Measurements from ENCODE around the gene NAV2. TPM values are rescaled to one million over a fixed set of nuclear protein-coding genes. Genes with fewer than 3 reads are reported as not detected.
"Not testable (repeated sequence)": the region's sequence is repeated elsewhere in the genome, so short reads cannot be mapped to it uniquely, and the experiment has no call there.

NAV2 gene
- total RNA-seq, 1 donor from 2014 or later = 44.8 TPM

GRCh38 chr11:19957294-19957943, 244.8 kb downstream of the NAV2 start:
- DNase-seq (no peak), ATAC-seq (no peak)
- H3K27ac ChIP-seq = no peak overlapping the region
- H3K9me3 ChIP-seq = no peaks in the 10 kb centered on the region
- TF ChIP-seq CTCF (IDR thresholded peaks at IDR 0.05) = no peak
- no peaks in the 10 kb centered on the region for H3K27me3 ChIP-seq
- H3K4me3 ChIP-seq = no peak overlapping the region
- peaks cover 16% of the 10 kb centered on the region for H3K4me1 ChIP-seq
- no peaks in the 10 kb centered on the region for H3K36me3 ChIP-seq
- intact Hi-C loops (cut with DNase I) = loop anchor here (10.0 kb wide), 1 partner anchor 147 kb away; no protein-coding TSS in a partner anchor

GRCh38 chr11:19958204-19958603, 245.6 kb downstream of the NAV2 start:
- ATAC-seq = no peak
- H3K27me3 ChIP-seq = no peaks in the 10 kb centered on the region
- no peak for DNase-seq
- no peak overlapping the region for H3K4me3 ChIP-seq
- TF ChIP-seq CTCF (IDR thresholded peaks at IDR 0.05) = no peak
- H3K36me3 ChIP-seq = no peaks in the 10 kb centered on the region
- no peaks in the 10 kb centered on the region for H3K9me3 ChIP-seq
- H3K4me1 ChIP-seq = peaks cover 17% of the 10 kb centered on the region
- intact Hi-C loops (cut with DNase I) = loop anchor here (10.0 kb wide), 1 partner anchor 147 kb away; no protein-coding TSS in a partner anchor
- H3K27ac ChIP-seq = no peak overlapping the region

- no peak for DNase-seq
Observed at GRCh38 chr11:19959210-19959609, 246.6 kb downstream of the NAV2 start.

GRCh38 chr11:19959648-19960059, 247.0 kb downstream of the NAV2 start:
- no peak overlapping the region for H3K27ac ChIP-seq
- H3K27me3 ChIP-seq = no peaks in the 10 kb centered on the region
- ATAC-seq = no peak
- H3K4me1 ChIP-seq = peaks cover 4% of the 10 kb centered on the region
- intact Hi-C loops (cut with DNase I) = loop anchor here (10.0 kb wide), 1 partner anchor 145 kb away; no protein-coding TSS in a partner anchor
- no peaks in the 10 kb centered on the region for H3K36me3 ChIP-seq
- no peak for TF ChIP-seq CTCF (IDR thresholded peaks at IDR 0.05)
- H3K4me3 ChIP-seq = no peak overlapping the region
- no peaks in the 10 kb centered on the region for H3K9me3 ChIP-seq
- no peak for DNase-seq

More at GRCh38 chr11:19959210-19959609, 246.6 kb downstream of the NAV2 start:
- H3K9me3 ChIP-seq = no peaks in the 10 kb centered on the region
- ATAC-seq = no peak
- H3K36me3 ChIP-seq = no peaks in the 10 kb centered on the region
- no peak overlapping the region for H3K27ac ChIP-seq
- TF ChIP-seq CTCF (IDR thresholded peaks at IDR 0.05) = no peak
- H3K4me3 ChIP-seq = no peak overlapping the region
- no peaks in the 10 kb centered on the region for H3K27me3 ChIP-seq
- intact Hi-C loops (cut with DNase I) = loop anchor here (10.0 kb wide), 1 partner anchor 146 kb away; no protein-coding TSS in a partner anchor
- H3K4me1 ChIP-seq = peaks cover 7% of the 10 kb centered on the region

GRCh38 chr11:19960410-19960809, 247.8 kb downstream of the NAV2 start:
- H3K36me3 ChIP-seq; DNase-seq; H3K9me3 ChIP-seq; H3K27ac ChIP-seq; H3K4me1 ChIP-seq; H3K27me3 ChIP-seq; ATAC-seq; H3K4me3 ChIP-seq; intact Hi-C loops (cut with DNase I): not testable (repeated sequence)

- Histone ChIP-seq H3K9me3 (no peaks in the 10 kb centered on the region), H3K27ac (no peak overlapping the region), H3K4me1 (peaks cover 4% of the 10 kb centered on the region), H3K36me3 (no peaks in the 10 kb centered on the region), H3K4me3 (no peak overlapping the region), H3K27me3 (no peaks in the 10 kb centered on the region)
- no peak for TF ChIP-seq CTCF (IDR thresholded peaks at IDR 0.05)
- intact Hi-C loops (cut with DNase I) = no loop called here
- DNase-seq = no peak
- no peak for ATAC-seq
Observed at GRCh38 chr11:19961225-19961624, 248.6 kb downstream of the NAV2 start.

All from upper lobe of right lung (tissue), 1 donor.